Activated naive CD4-positive, alpha-beta T cell treated with anti-CD3 and anti-CD28 coated beads, Interleukin-2, amount 50 U/mL, for 24 hours (primary cell): ENCODE measurements around the gene SGCG.

Experiments used
- H3K27ac Mint-ChIP-seq: one replicate; pipeline ENCODE4 v1.8.0; 2021; ENCODE audit warnings: mild to moderate bottlenecking, mixed read lengths
- H3K27me3 Mint-ChIP-seq: one replicate; pipeline ENCODE4 v1.8.0; 2021; ENCODE audit warnings: mixed read lengths
- H3K36me3 Mint-ChIP-seq: one replicate; pipeline ENCODE4 v1.8.0; 2021; ENCODE audit warnings: mixed read lengths
- H3K4me1 Mint-ChIP-seq: one replicate; pipeline ENCODE4 v1.8.0; 2021; ENCODE audit warnings: mixed read lengths
- H3K4me3 Mint-ChIP-seq: one replicate; pipeline ENCODE4 v1.8.0; 2021; ENCODE audit warnings: mild to moderate bottlenecking, mixed read lengths
- H3K9me3 Mint-ChIP-seq: one replicate; pipeline ENCODE4 v1.8.0; 2021; ENCODE audit warnings: mixed read lengths

SGCG gene

DNA sequence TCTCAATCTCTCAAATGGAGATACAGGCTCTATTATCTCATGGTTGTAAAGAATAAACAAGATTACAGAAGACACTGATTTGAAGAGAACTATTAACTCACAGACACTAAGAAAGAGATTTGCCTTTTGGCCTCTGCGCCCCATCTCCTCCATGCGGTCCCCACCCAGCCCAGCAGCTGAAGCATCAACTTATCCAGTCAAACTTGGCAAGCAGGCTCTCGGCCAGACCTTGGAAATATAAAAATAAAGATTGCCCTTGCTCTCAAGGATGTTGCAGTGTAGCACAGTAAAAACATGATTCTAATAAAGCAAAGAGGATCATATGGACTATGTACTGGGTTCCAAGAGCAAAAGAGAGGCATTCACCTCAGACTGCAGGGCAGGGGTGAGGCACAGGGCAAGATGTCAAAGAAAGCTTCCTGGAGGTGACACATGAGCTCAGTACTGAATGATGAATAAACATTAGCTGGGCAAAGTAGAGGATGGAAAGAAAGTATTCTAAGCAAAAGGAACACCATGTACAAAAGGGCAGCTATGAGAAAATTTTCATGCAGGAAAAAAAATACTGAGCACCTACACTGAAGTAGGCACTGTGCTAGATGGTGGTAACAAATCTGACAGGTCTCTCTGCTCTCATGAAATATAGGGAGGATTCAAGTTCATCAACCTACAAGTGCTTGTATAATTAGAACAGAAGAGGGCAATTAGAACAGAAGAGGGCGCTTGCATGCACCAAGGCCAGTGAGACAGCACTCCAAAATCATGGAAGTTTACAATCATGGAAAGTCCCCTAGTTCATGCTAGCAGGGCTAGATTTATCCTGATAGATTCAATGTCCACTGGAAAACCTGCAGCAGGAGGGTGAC is 167.7 kb downstream of the SGCG start:
- no peak overlapping the region for H3K27ac Mint-ChIP-seq
- peaks cover 75% of the 10 kb centered on the region for H3K36me3 Mint-ChIP-seq
- H3K9me3 Mint-ChIP-seq, result peaks cover 10% of the 10 kb centered on the region
- H3K4me1 Mint-ChIP-seq, result peaks cover 3% of the 10 kb centered on the region
- H3K4me3 Mint-ChIP-seq, result no peak overlapping the region
- no peaks in the 10 kb centered on the region for H3K27me3 Mint-ChIP-seq

GRCh38 chr13:23349161-23349897 is 168.6 kb downstream of the SGCG start:
- H3K27me3 Mint-ChIP-seq, result no peaks in the 10 kb centered on the region
- H3K27ac Mint-ChIP-seq, result no peak overlapping the region
- peaks cover 74% of the 10 kb centered on the region for H3K36me3 Mint-ChIP-seq
- peaks cover 7% of the 10 kb centered on the region for H3K9me3 Mint-ChIP-seq
- no peak overlapping the region for H3K4me3 Mint-ChIP-seq
- H3K4me1 Mint-ChIP-seq, result peaks cover 3% of the 10 kb centered on the region

DNA sequence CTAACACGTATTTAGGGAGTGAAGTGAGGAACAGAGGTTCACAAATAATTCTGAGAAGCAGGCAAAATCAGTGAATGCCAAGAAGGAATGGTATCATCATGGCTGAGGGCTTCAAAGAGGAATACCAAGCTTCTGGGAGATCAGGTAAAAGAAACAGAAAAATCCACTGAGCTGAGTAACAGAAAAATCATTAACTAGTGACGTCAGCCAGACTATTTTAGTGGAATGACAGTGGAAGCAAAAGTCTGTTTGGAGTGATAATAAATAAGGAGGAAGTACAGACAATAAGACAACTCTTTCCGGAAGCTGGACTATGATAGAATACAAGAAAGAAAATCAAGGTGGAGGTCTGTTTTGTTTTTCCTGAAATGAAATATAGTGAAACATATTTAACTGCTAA is 169.2 kb downstream of the SGCG start:
- Mint-ChIP-seq H3K36me3 (peaks cover 72% of the 10 kb centered on the region), H3K27me3 (no peaks in the 10 kb centered on the region), H3K27ac (no peak overlapping the region), H3K9me3 (peaks cover 5% of the 10 kb centered on the region), H3K4me1 (peaks cover 3% of the 10 kb centered on the region), H3K4me3 (no peak overlapping the region)

- H3K27me3 Mint-ChIP-seq, result no peaks in the 10 kb centered on the region
- no peak overlapping the region for H3K4me3 Mint-ChIP-seq
- H3K4me1 Mint-ChIP-seq, result peaks cover 3% of the 10 kb centered on the region
- H3K27ac Mint-ChIP-seq, result no peak overlapping the region
- peaks cover 64% of the 10 kb centered on the region for H3K36me3 Mint-ChIP-seq
- peaks cover 5% of the 10 kb centered on the region for H3K9me3 Mint-ChIP-seq
Measured at GRCh38 chr13:23352161-23352560, 171.4 kb downstream of the SGCG start.

DNA sequence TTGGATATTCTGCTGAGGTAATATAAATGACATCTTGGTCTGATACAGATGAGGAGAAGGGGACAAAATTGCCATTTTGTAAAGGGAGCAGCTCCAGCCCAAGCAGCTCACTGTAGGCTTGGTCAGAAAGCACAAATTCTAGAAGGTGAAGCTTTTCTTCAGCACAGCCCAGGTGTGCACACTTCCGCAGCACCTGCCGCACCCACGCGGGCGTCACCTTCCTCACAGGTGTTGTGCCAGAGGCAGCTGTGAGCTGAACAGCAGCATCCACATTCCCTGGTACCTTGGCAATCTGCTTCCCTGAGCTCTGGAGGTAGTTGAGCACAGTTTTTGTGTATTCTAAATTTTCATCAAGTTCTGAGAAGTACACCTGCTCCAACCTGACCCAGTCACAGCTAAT is 173.7 kb downstream of the SGCG start:
- Mint-ChIP-seq H3K9me3 (no peaks in the 10 kb centered on the region), H3K27ac (no peak overlapping the region), H3K4me3 (no peak overlapping the region), H3K27me3 (no peaks in the 10 kb centered on the region), H3K36me3 (peaks cover 46% of the 10 kb centered on the region), H3K4me1 (peaks cover 3% of the 10 kb centered on the region)

DNA sequence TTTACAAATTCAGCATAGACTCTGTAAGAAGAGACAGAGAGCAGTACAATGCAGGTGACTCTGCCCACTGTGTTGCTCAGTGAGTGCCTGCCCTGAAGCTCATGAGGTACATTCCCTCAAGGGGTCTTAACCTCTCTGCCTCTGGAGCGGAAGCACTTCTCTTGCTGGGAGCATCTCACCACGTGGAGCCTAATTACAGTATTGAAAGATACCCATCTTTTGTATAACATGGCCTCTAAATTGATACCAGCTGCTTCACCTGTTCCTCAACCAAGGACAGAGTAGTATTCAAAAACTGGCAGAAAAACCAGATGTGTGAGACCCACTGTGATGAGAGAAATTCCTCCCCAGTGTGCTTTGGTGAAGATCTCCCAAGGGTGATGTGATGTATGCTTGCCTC is 175.6 kb downstream of the SGCG start:
- Mint-ChIP-seq H3K4me3 (no peak overlapping the region), H3K27ac (no peak overlapping the region), H3K4me1 (peaks cover 3% of the 10 kb centered on the region), H3K27me3 (no peaks in the 10 kb centered on the region), H3K36me3 (peaks cover 35% of the 10 kb centered on the region), H3K9me3 (no peaks in the 10 kb centered on the region)

DNA sequence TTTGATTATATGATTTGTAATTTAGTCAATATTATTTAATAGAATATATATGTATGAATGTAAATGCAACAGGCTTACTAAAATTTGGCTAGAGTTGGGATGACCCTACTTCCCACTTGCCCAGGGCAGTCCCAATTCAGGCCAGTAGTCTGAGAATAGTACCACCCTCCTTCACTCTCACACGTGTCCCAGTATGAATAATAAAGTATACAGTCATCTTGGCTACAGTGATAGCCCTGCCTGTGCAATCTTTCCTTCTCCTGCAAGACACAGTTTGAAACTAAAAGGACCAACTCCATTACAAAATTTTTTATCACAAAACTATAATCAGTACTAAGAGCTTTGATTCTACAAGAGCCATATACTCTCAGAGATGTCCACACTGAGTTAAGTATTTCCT is 176.6 kb downstream of the SGCG start:
- Mint-ChIP-seq H3K4me1 (peaks cover 3% of the 10 kb centered on the region), H3K36me3 (peaks cover 27% of the 10 kb centered on the region), H3K27ac (no peak overlapping the region), H3K9me3 (no peaks in the 10 kb centered on the region), H3K27me3 (no peaks in the 10 kb centered on the region), H3K4me3 (no peak overlapping the region)

GRCh38 chr13:23359882-23360281 is 179.1 kb downstream of the SGCG start:
- Mint-ChIP-seq H3K4me3 (no peak overlapping the region), H3K36me3 (peaks cover 21% of the 10 kb centered on the region), H3K27me3 (no peaks in the 10 kb centered on the region), H3K27ac (no peak overlapping the region), H3K4me1 (peaks cover 4% of the 10 kb centered on the region), H3K9me3 (no peaks in the 10 kb centered on the region)

GRCh38 chr13:23365652-23366051 is 184.9 kb downstream of the SGCG start:
- peaks cover 27% of the 10 kb centered on the region for H3K36me3 Mint-ChIP-seq
- H3K9me3 Mint-ChIP-seq, result no peaks in the 10 kb centered on the region
- no peaks in the 10 kb centered on the region for H3K27me3 Mint-ChIP-seq
- no peak overlapping the region for H3K27ac Mint-ChIP-seq
- peaks cover 7% of the 10 kb centered on the region for H3K4me1 Mint-ChIP-seq
- H3K4me3 Mint-ChIP-seq, result no peak overlapping the region

GRCh38 chr13:23367907-23368306 is 187.1 kb downstream of the SGCG start:
- Mint-ChIP-seq H3K4me1 (peaks cover 21% of the 10 kb centered on the region), H3K27ac (no peak overlapping the region), H3K27me3 (no peaks in the 10 kb centered on the region), H3K4me3 (no peak overlapping the region), H3K9me3 (no peaks in the 10 kb centered on the region), H3K36me3 (peaks cover 36% of the 10 kb centered on the region)

- no peaks in the 10 kb centered on the region for H3K27me3 Mint-ChIP-seq
- no peaks in the 10 kb centered on the region for H3K9me3 Mint-ChIP-seq
- H3K36me3 Mint-ChIP-seq, result peaks cover 23% of the 10 kb centered on the region
- peak overlapping the region; percentile 51 for H3K4me3 Mint-ChIP-seq
- no peak overlapping the region for H3K27ac Mint-ChIP-seq
- peaks cover 48% of the 10 kb centered on the region for H3K4me1 Mint-ChIP-seq
Measured at GRCh38 chr13:23372264-23372906, 191.6 kb downstream of the SGCG start.
